ENCODE measurements around the gene PPP4R3B.

PPP4R3B gene

GRCh38 chr2:55617175-55618024, at the start of gene PPP4R3B:
Gene PPP4R3B (minus strand): TSS chr2:55617622. CDS start chr2:55617285, 337 bp downstream.
- FAIRE-seq (peak; percentile 98), DNase-seq (ENCODE audit: insufficient read length, low spot score) (peak; percentile 74)

DNA sequence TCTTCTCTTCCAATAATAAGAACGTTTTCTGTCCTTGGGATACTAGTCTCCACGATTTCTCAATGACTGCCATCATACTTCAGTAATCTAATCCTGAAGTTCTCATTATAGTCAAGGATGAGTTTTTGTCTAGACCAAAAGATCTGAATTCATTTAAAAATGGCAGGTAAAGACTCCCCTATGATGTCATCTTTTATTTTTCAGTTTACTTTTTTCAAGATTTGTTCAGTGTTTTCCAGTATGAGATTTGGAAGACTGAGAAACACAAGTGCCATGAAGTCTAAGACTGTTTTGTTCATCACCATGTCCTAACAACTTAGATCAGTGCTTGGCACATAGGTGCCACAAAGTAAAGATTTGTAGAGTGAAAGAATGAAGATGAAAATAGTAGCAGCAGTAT, 35.8 kb upstream of the PPP4R3B start:
- FAIRE-seq (no peak), DNase-seq (ENCODE audit: insufficient read length, low spot score) (no peak)

DNA sequence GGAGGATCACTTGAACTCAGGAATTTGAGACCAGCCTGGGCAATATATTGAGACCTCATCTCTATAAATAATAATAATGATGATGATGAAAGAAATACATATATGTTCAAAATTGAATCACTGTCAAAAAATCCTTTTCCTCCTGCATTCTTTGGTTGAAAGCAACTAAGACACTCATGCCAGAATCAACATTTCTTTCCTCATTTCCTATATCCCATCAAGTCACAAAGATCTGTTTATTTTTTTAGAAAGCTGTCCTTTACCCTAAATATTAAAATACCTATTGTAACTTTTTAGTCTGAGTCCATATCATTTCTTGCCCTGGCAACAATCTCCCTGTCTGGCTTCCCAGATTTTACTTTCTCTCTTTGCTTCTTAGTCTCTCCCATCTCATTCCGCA, 31.8 kb upstream of the PPP4R3B start:
- DNase-seq (ENCODE audit: insufficient read length, low spot score): no peak
- FAIRE-seq: no peak

DNA sequence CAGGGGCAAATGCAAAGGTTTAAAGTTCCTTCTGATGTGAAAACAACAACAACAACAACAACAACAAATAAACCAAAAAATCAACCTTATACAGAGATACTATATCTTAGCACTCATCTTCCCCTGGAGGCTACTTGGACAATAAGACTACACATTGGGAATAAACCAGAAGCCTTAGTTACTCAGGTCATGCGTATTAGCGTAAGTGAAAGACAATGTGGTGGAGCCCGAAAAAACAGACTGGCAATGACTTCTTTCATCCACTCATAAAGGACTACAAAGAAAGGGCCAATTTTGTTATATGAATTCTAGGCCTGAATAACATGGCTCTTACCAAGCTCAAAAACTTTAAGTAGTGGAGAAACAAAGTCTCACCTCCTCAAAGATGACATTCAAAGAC, 19.4 kb upstream of the PPP4R3B start:
- FAIRE-seq (no peak), DNase-seq (ENCODE audit: insufficient read length, low spot score) (no peak)

GRCh38 chr2:55628931-55629330, 11.5 kb upstream of the PPP4R3B start:
- DNase-seq (ENCODE audit: insufficient read length, low spot score) (no peak), FAIRE-seq (no peak)

GRCh38 chr2:55627915-55628314, 10.5 kb upstream of the PPP4R3B start:
- FAIRE-seq (no peak), DNase-seq (ENCODE audit: insufficient read length, low spot score) (no peak)

DNA sequence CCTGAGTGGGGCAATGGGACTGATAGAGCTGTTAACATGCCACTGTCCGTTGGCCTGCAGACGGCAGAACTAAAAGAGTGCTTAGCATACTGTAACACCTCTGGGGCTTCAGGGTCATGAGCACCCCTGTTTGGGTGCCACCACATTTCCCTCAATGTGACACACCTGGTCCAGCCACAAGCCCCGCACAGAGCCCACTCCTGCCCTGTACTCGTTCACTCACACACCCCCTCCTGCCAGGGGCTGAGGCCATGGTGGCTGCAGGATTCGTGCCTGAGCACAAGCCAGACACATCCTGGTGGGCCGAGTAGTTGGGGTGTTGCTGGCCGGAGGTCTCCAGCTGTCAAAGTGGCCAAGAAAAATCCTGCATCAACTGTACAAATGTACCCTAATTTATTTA, 4.4 kb upstream of the PPP4R3B start:
- FAIRE-seq: no peak

DNA sequence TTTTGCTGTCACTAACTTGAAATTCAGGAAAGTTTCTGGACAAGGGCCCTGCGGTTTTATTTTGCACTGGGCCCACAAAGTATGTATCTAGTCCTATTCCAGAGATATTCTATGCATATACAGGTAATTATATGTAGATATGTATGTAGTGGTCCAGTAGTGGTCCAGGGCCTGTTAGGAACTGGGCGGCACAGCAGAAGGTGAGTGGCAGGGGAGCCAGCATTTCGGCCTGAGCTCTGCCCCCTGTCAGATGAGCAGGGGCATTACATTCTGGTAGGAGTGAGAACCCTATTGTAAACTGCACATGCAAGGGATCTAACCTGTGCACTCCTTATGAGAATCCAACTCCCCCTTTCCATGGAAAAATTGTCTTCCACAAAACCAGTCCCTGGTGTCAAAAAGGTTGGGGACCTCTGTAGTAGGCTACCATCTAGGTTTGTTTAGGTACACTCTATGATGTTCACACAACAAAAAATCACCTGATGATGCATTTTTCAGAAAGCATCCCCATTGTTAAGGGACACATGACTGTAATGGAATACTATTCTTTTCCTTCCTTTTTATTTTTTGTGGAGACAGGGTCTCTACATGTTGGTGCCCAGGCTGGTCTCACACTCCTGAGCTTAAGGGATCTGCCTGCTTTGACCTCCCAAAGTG, 2.8 kb upstream of the PPP4R3B start:
- DNase-seq (ENCODE audit: insufficient read length, low spot score) (no peak), FAIRE-seq (no peak)

More for the DNA sequence above, 4.4 kb upstream of the PPP4R3B start:
- no peak for DNase-seq (ENCODE audit: insufficient read length, low spot score)

- FAIRE-seq (peak; percentile 88), DNase-seq (ENCODE audit: insufficient read length, low spot score) (peak; percentile 48)
These were observed 1.0 kb upstream of the PPP4R3B start for GRCh38 chr2:55618275-55619055.

DNA sequence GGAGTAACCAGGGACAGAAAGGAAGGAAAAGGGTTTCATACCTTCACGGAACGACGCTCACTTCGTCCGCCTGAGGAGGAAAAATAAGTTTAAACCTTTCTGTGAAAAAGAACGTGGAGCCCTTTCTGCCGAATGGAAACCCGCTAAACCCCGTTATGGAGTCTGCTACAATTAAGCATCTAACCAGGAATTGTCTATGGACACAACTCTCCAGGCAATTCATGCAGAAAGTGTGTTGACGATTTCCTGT, 528 bp upstream of the PPP4R3B start:
- no peak for DNase-seq (ENCODE audit: insufficient read length, low spot score)

DNA sequence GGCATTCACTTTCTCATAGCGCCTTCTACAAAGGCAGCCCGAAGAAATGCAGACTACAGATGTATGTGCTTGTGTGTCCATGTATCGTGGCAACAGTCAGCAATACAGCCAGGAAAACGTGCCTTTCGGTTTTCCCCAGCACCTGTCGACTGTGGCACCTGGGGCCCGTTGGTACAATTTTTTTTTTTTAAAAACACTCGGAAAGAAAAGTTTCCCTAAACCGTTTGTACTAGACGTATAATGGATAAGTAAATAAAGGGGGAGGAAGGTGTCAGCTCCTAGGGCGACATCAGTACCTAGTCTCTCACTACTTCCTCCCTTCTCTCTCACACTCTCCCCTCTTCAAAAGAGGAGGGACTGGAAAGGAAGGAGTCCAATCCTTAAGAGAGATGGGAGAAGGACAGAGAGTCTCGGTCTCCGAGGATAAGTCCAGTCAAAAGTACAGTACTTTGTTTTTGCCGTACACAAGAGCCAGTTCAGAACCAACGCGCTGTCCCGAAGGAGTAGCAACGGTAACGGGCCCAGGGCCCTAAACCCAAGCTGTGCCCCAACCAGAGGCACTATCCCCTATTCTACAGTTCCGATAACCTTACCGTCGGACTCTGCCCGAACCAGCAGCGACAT, 759 bp downstream of the PPP4R3B start:
- DNase-seq (ENCODE audit: insufficient read length, low spot score) (no peak), FAIRE-seq (peak; percentile 69)

More for the DNA sequence above, 528 bp upstream of the PPP4R3B start:
- FAIRE-seq: no peak

DNA sequence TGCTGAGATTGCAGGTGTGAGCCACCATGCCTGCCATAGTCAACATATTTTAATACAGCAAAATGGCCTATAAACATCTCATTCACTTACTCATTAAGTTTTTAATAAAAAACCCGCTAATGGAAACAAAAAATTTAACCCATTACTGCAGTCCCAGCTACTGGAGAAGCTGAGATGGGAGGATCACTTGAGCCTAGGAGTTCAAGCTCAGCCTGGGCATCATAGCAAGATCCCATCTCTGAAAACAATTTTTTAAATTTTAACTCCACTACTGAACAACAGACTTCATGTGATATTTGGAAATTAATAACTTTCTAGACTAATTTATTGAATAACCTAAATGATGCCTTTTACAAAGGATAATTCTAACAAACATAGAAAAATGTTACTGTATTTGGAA, 5.4 kb downstream of the PPP4R3B start:
- FAIRE-seq: no peak
- DNase-seq (ENCODE audit: insufficient read length, low spot score): no peak

DNA sequence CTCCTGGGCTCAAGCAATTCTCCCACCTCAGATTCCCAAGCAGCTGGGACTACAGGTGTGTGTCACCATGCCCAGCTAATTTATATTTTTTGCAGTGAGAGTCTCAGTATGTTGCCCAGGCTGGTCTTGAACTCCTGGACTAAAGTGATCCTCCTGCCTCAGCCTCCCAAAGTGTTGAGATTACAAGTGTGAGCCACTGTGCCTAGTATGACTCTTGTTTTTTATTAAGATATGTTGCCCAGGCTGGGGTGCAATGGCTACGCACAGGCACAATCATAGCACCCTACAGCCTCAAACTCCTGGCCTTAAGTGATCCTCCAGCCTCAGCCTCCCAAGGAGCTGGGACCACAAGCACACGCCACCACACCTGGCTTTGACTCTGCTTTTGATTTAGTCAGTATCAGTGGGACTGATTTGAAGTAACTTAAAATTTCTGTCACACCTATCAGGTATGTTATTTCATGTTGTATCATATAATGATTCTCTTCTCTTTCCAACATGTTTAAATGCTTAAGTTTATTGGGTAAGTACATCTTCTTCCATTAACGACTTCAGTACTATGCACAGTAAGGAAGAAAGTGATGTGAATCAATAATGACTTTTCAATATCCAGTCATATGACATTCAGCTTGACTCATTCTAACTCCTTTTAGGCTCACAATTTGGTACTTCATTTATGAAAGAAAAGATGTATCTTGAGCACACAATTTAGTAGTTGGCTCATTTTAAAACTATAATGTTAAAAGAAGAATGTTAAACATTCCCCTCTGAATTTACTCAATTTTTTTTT, 6.3 kb downstream of the PPP4R3B start:
- FAIRE-seq: no peak
- no peak for DNase-seq (ENCODE audit: insufficient read length, low spot score)

DNA sequence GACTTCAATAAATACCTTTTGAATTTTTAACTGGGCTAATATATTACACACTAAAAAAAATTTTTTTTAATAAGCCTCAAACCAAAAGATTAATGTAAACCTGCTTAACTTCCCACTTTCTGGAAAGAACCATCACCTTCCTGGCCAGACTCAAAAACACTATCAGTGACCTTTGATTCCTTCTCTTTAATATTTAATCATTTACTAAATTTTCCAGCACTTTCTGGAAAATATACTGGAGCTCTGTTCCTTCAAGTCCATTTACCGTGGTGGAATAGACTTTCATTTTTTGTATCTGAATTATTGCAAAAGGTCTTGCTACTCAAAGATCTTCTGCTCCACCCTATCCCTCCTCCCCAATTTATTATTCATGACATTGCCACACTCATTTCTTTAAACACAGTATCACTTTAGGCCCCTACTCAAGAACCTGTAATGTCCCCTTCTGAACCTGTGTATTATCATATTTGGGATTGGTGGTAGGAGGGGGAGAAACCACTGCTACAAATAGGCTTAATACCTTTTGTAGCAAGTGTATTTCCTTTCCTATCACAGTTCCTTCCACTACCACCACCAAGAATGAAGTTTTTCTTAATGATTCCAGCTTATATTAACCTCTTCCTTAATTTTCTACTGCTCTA, 7.4 kb downstream of the PPP4R3B start:
- FAIRE-seq: no peak

DNA sequence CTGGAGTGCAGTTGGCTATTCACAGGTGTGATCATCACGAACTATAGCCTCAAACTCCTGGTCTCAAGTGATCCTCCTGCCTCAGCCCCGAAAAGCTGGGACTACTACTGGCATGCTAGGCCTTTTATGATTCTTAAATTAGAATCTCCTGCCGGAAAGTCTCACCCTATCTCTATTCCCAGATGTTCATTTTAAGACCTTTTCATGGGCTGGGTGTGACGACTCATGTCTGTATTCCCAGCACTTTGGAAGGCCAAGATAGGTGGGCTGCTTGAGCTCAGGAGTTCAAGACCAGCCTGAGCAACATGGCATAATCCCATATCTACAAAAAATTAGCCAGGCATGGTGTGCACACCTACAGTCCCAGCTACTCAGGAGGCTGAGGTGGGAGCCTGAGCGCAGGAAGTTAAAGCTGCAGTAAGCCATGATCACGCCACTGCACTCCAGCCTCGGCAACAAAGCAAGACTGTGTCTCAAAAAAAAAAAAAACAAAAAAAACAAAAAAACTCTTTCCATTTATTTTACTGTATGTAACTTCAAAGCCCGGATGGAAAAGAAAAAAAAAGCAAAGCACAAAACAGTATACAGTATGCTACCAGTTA, 8.1 kb downstream of the PPP4R3B start:
- no peak for FAIRE-seq
- DNase-seq (ENCODE audit: insufficient read length, low spot score): no peak

More for the DNA sequence above, 7.4 kb downstream of the PPP4R3B start:
- DNase-seq (ENCODE audit: insufficient read length, low spot score): no peak

GRCh38 chr2:55607717-55608116, 9.7 kb downstream of the PPP4R3B start:
- DNase-seq (ENCODE audit: insufficient read length, low spot score): no peak
- no peak for FAIRE-seq

GRCh38 chr2:55604027-55604565, 13.3 kb downstream of the PPP4R3B start:
- DNase-seq (ENCODE audit: insufficient read length, low spot score) (no peak), FAIRE-seq (no peak)

- DNase-seq (ENCODE audit: insufficient read length, low spot score) (no peak), FAIRE-seq (no peak)
These were observed 15.6 kb downstream of the PPP4R3B start for GRCh38 chr2:55601849-55602248.

Measured in GM19239 (cell line).